ENCODE data around the gene SND1.

The SND1 gene

GRCh38 chr7:127848241-127848640 lies 196.2 kb downstream of the SND1 start:
- no peak for DNase-seq (ENCODE audit: low read depth)
- H3K4me3 ChIP-seq (replicated peaks; ENCODE audit: low read depth, low read length), result no peak overlapping the region
- TF ChIP-seq CTCF (IDR thresholded peaks at IDR 0.05; ENCODE audit: low read length, missing control alignments), result no peak

DNA sequence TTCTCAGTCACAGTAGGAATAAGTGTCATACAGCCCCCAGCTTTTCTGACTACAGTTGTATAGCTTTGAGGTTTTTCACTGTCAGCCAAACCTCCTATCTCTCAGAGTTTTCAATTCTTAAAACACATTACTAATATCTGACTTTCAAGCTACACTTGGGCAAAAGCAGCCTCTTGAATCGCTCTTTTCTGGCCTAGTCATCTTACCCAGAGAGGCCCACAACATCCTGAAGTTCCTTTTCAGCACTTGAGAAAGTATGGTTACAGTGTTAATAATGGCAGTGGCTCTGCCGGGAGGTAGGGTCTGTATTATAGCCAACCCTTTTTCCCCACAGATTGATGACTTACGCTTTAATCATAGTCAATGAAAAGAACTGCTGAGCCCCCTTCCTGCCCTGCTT lies 198.2 kb downstream of the SND1 start:
- TF ChIP-seq CTCF (IDR thresholded peaks at IDR 0.05; ENCODE audit: low read length, missing control alignments), result no peak
- DNase-seq (ENCODE audit: low read depth), result no peak
- no peak overlapping the region for H3K4me3 ChIP-seq (replicated peaks; ENCODE audit: low read depth, low read length)

GRCh38 chr7:127854383-127854782 lies 202.4 kb downstream of the SND1 start:
- no peak overlapping the region for H3K4me3 ChIP-seq (replicated peaks; ENCODE audit: low read depth, low read length)
- TF ChIP-seq CTCF (IDR thresholded peaks at IDR 0.05; ENCODE audit: low read length, missing control alignments), result no peak
- no peak for DNase-seq (ENCODE audit: low read depth)

GRCh38 chr7:127857464-127857841 lies 205.5 kb downstream of the SND1 start:
- no peak for TF ChIP-seq CTCF (IDR thresholded peaks at IDR 0.05; ENCODE audit: low read length, missing control alignments)
- no peak for DNase-seq (ENCODE audit: low read depth)
- no peak overlapping the region for H3K4me3 ChIP-seq (replicated peaks; ENCODE audit: low read depth, low read length)

DNA sequence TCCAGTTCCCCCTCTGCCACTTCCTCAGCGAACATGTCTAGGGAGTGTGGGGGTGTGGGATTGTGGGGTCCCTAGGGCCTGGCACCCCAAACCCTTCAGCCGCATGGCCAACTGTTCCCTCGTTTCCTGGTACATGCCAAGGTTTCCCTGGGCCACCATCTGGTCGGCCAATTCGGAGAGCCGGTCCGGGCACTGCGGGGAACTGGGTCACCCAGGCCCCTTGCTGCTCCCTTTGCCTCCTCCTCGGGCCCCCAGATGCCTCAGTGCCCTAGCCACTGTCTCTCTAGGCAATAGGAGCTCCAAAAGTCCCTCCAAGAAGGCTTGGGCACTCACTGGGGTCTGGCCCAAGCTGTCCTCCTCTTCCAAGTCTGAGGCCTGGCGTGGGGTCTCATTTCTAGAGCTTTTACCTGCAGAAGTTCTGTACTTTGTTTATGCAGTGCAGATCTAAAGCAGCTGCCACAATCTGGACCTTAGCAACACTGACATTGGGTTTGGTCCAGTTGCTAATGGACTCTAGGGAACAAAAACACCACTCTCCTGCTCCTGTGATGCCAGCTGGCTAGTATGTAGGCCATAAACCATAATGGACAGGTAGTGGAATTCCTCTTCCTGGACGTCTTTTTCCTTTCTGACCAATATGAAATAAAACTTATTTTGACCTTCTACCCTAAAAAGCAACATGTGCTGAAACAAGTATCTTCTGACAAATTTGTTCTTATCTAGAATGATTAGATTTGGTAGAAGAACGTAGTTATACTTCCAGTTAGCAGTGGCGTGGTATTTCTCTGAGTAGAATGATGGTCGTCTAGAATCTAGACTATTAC lies 206.3 kb downstream of the SND1 start:
- no peak for DNase-seq (ENCODE audit: low read depth)
- no peak overlapping the region for H3K4me3 ChIP-seq (replicated peaks; ENCODE audit: low read depth, low read length)
- no peak for TF ChIP-seq CTCF (IDR thresholded peaks at IDR 0.05; ENCODE audit: low read length, missing control alignments)

DNA sequence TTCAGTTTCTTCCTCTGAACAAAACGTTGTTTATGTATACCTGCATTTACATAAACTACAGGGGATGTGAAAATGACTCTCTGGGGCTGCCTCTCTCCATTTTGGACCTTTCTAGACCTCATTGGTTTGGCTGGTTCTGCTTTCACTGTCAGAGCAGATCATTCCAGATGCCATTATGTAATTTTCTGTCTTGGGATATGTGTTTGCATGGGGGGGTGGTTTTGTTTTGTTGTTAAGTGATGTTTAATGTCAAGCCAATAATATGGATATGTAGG lies 206.9 kb downstream of the SND1 start:
- no peak for DNase-seq (ENCODE audit: low read depth)
- no peak overlapping the region for H3K4me3 ChIP-seq (replicated peaks; ENCODE audit: low read depth, low read length)
- TF ChIP-seq CTCF (IDR thresholded peaks at IDR 0.05; ENCODE audit: low read length, missing control alignments), result no peak

DNA sequence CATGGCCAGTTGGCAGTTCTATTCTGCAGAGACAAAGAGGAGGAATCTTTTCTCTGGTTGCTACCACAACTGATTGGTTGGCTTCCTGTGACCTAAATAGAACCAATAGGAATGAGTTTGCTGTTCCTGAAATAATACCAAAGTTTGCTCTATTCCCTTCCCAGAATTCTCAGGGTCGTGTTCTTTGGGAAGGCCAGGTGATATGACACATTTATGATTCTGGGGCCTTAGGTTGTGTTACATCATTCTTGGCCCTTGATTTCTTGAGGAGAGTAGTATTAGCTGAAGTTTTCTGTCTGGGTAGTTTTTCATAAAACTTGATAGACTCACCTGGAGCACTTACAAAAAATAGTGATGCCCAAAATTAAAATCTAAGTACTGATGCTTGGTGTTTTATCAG lies 207.3 kb downstream of the SND1 start:
- no peak for TF ChIP-seq CTCF (IDR thresholded peaks at IDR 0.05; ENCODE audit: low read length, missing control alignments)
- no peak overlapping the region for H3K4me3 ChIP-seq (replicated peaks; ENCODE audit: low read depth, low read length)
- no peak for DNase-seq (ENCODE audit: low read depth)
